Esophagus muscularis mucosa (tissue), 3 donors: Measurements from ENCODE around the gene EIF2S2.

Experiments
- EP300 ChIP-seq: sonication (generic); formaldehyde crosslinking; IDR thresholded peaks from one replicate; pipeline ENCODE4 v1.6.1; 2017; ENCODE audit warnings: antibody characterized with exemption
- TF ChIP-seq, protein P1 (sequence below), 3 experiments: fragments of 200-600 bp in 2 of 3; fragments of 450-650 bp in 1 of 3; sonication (generic) in 2 of 3; IDR thresholded peaks; one replicate each; pipeline ENCODE4 v1.5.1; 2017 to 2019; ENCODE audit warnings: antibody characterized with exemption in 3 of 3, mild to moderate bottlenecking in 2 of 3, moderate library complexity in 1 of 3

GRCh38 chr20:34095825-34096224 lies 16.2 kb downstream of the EIF2S2 start:
- no peak for TF ChIP-seq EP300
- TF ChIP-seq, protein P1, sequence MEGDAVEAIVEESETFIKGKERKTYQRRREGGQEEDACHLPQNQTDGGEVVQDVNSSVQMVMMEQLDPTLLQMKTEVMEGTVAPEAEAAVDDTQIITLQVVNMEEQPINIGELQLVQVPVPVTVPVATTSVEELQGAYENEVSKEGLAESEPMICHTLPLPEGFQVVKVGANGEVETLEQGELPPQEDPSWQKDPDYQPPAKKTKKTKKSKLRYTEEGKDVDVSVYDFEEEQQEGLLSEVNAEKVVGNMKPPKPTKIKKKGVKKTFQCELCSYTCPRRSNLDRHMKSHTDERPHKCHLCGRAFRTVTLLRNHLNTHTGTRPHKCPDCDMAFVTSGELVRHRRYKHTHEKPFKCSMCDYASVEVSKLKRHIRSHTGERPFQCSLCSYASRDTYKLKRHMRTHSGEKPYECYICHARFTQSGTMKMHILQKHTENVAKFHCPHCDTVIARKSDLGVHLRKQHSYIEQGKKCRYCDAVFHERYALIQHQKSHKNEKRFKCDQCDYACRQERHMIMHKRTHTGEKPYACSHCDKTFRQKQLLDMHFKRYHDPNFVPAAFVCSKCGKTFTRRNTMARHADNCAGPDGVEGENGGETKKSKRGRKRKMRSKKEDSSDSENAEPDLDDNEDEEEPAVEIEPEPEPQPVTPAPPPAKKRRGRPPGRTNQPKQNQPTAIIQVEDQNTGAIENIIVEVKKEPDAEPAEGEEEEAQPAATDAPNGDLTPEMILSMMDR (IDR thresholded peaks at IDR 0.05): no peak
